Amniotic stem cell (primary cell): ENCODE results near the gene RPS14.
A peak's percentile ranks its signal among the peaks of the same experiment; 100 is the strongest.
"Not testable (repeated sequence)": the region's sequence is repeated elsewhere in the genome, so short reads cannot be mapped to it uniquely, and the experiment has no call there.

Experiments
- DNase-seq: peaks from one replicate; lab custom pipeline; 2025; lab: John Stamatoyannopoulos, UW

The RPS14 gene

DNA sequence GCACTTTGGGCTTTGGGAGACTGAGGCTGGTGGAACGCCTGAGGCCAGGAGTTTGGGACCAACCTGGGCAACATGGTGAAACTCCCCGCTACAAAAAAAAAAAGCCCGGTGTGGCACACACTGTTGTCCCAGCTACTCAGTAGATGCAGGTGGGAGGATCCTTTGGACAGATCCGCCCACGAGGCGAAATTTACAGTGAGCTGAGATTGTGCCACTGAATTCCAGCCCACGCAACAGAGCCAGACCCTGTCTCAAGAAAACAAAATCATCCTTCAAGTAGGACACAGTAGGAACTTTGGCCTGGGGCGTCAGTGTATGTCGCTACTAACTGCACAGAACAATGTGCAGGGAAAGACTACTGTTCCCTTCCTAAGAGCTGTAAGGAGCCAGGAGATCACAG lies 4.8 kb downstream of the RPS14 start:
- no peak for DNase-seq

DNA sequence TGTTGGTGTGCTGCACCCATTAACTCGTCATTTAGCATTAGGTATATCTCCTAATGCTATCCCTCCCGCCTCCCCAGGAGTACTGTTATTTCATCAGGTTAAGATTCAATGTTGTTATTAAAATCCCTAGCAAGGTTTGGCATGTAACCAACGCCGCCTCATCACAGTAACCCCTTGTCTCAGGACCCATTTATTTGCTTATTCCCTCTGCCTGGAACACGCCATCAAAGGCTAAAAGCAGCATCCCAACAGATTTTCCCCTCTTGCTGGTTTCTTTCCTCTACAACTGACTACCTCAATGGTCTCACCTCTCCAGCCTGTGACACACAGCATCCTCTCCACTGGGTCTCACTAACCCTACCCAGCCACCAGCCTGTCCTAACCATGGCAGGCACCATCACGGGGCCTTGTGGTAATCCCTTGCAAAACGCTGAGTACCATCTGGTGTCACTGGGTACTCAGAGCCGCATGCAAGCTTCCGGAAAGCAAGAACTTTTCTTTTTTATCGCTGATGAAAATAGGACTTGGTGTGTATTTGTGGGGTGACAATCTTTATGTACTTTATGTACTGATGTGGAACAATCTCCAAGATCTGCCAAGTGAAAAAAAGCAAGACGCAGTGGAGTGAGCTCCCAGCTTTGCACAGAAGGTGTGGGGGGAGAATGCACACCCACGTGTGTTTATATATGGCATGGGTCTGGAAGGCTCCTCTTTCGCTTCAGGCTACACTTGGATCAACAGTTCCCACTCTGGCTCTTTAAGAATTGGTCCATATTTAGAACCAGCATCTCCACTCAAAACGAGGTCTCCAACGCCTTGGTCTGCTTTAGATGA lies 6.1 kb downstream of the RPS14 start:
- no peak for DNase-seq

DNA sequence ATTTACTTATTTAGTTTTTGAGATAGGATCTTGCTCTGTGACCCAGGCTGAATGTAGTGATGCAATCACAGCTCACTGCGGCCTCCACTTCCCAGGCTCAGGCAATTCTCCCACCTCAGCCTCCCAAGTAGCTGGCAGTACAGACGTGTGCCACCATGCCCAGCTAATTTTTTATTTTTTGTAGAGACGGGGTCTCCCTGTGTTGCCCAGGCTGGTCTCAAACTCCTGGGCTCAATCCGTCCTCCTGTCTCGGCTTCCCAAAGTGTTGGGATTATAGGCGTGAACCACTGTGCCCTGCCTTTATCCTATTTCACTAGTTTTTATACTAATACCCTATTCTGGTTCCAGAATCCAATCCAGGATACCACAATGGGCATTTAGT lies 6.8 kb downstream of the RPS14 start:
- DNase-seq, result no peak

DNA sequence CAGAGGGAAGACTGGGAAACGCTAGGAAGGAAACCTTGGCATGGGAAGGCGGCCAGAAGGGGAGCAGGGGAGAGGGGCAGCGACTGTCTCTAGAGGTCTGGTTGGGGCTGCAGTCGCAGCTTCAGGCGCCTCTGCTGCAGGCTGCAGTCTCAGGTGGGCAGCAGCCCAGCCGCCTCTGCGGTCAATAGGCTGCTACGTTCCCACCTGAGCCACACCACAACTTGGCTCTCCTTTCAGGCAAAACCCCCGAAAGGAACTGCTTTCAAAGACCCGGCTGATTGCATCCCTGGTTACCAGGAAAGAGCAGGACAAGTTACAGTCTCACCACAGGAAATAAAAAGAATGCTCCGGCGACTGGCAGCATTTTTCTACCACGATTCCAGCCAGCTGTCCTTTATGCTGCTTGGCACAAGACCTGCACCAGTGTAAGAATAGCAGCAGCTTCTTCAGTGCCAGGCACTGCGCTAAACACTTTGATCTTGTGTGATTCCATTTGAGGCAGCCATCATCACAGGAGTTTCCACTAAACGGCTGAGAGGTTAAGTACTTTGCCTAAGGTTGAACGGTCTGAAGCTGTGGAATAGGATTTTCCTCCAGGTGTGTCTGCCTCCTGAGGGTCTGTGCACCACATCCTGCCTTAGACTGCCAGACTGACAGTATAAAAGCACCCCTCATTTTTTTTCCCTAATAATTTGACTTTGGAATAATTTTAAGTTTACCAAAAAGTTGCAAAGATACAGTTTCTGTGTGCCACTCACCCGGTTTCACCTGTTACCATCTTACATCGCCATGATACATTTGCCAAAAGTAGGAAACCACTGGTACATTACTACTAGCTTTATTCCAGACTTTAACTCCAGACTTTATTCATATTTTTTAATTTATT lies 7.5 kb downstream of the RPS14 start:
- DNase-seq, result no peak

DNA sequence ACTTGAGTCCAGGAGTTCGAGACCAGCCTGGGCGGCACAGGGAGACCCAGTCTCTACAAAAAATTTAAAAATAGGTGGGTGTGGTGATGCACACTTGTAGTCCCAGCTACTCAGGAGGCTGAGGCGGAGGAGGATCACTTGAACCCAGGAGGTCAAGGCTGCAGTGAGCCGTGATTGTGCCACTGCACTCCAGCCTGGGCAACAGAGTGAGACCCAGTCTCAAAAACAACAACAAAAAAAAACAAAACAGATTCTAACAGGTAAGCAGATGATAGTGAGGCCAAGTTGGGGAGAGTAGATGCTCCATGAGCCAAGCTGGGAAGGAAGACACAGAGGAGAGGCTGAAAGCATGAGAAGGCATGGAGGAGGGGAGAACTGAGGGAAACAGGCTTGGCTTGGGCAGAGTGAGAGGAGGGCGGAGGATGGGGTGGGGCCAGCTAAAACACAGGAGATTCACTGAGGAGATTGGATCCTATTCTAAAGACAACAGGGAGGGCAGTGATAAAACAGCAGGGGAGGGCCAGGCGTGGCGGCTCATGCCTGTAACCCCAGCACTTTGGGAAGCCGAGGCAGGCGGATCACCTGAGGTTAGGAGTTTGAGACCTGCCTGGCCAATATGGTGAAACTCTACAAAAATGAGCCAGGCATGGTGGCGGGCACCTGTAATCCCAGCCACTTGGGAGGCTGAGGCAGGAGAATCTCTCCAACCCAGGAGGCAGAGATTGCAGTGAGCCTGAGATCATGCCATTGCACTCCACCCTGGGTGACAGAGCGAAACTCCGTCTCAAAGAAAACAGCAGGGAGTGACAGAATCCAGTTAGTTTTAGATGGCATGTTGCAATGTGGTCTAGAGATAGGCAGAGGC lies 8.4 kb downstream of the RPS14 start:
- DNase-seq, result no peak

DNA sequence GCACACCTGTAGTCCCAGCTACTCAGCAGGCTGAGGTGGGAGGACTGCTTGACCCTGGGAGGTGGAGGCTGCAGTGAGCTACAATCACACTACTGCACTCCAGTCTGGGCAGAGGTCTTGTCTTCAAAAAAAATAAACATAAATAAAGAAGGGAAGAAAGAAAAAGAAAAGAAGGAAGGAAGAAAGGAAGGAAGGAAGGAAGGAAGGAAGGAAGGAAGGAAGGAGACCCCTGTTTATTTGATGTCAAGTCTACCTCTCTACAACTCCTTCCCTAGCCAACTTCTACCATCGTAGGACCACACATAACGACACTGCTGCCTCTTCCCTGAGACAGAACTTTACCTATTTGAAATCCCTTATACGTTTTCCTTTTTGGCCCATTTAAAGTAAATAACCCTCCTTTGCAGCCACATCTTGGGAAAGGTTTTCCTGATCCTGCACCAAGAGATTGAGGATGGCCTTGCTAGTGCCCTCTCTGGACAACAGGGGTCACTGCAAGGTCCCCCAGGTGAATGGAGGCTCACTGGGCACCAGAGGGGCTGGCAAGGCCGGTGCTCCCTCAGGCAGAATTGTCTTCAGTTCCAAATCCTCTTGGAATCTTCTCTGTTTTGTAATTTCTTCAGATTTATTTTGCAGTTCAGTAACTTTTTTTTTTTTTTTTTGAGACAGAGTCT lies 10.5 kb downstream of the RPS14 start:
- no peak for DNase-seq

DNA sequence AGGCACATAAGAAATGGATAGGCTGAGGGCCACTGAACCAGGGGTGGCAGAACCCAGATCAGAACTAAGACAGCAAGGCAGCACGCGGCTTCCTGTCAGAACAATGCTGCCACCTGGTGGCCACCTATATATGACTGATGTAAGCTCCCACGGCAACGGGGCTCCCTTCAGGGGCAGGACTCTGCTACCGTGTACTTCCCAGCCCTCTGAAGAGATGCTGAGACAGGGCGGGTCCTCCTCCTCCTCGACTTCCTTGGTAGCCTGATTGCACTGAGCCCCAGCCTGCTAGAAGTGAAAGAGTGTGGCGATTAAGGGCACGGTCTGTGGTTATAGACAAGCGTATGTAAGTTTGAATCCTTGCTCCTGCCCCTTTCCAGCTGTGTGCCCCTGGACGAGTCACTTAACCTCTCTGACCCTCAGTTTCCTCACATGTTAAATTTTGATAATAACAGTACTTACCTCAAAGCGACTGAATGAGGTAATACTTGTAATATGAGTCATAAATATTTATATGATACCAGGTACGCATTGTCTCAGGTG lies 13.3 kb downstream of the RPS14 start:
- DNase-seq, result peak; percentile 81

DNA sequence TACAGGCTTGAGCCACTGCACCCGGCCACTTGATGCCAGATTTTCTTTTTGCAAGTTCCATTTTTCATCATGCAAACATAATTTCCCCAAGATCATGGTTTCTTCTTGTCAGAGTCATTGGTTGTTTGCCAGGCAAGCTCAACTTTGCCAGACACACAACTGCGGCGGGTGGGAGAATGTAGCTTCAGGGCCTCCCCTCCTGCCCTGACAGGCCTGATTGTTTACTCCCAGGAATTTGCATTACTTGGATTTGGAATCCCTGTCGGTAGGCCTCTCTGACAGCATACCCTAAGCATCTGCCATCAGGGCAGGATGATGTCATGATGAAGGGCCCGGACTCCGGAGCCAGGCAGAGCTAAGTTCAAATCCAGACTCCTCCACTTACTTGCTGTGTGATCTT lies 15.1 kb downstream of the RPS14 start:
- peak; percentile 53 for DNase-seq

DNA sequence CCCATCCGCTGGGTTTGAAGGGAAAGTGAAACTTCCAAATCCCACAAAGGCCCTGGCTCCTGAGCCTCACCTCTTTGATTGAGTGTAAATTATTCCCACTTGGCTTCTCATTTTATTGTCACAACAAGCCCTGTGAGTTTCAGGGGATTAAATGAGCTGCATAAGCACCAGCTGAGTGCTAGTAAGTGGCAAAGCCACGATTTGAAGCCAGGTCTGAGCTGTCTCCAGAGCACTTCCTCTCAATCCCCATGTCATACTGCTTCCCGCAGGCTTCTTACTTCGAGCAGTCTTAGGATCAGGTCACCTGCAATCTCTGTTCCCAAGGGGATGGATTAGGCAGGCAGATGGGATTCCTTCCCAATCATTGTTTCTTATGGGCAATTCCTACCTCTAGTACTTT lies 18.0 kb downstream of the RPS14 start:
- no peak for DNase-seq

DNA sequence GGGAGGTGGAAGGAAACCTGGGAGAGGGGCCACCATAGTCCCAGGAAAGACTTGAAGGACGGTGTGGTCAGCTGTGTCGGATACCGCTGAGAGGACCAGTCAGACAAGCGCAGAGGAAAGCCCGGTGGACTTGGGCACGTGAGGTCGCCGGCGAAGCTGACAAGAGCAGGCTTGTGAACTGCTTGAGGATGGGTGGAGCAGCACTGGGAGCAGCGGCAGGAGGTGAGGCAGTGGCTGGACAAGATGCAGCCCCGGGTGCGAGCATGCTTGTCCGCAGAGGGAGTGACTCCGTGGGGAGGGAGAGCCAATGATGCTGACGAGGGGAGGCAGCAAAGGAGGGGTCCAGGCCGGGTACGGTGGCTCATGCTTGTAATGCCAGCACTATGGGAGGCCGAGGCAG lies 18.5 kb downstream of the RPS14 start:
- DNase-seq, result no peak

DNA sequence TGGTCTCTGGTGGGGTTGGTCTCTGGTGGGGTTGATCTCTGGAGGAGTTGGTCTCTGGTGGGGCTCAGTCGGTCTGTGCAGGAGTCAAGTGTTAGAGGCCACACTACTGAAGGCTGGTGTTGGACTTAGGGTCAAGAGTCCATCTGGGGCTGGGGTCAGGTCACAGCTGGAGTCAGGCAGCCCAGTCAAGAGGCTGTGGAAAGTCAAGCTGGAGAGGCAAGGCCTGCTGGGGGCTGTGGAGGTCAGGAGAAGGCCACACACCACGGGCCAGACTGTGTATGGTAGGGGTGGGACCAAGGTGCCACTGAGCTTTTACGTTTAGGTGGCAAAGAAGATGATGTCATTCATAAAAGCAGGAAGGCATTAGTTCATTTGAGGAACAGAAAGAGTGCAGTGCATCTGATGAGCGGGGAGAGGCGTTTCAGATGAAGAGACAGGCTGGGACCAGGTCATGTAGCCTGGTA lies 20.1 kb downstream of the RPS14 start:
- no peak for DNase-seq

DNA sequence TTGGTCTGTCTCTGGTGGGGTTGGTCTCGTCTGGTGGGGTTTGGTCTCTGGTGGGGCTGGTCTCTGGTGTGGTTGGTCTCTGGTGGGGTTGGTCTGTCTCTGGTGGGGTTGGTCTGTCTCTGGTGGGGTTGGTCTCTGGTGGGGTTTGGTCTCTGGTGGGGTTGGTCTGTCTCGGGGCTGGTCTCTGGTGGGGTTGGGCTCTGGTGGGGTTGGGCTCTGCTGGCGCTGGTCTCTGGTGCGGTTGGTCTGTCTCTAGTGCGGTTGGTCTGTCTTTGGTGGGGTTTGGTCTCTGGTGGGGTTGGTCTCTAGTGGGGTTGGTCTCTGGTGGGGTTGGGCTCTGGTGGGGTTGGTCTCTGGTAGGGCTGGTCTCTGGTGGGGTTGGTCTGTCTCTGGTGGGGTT lies 20.6 kb downstream of the RPS14 start:
- DNase-seq, result no peak

DNA sequence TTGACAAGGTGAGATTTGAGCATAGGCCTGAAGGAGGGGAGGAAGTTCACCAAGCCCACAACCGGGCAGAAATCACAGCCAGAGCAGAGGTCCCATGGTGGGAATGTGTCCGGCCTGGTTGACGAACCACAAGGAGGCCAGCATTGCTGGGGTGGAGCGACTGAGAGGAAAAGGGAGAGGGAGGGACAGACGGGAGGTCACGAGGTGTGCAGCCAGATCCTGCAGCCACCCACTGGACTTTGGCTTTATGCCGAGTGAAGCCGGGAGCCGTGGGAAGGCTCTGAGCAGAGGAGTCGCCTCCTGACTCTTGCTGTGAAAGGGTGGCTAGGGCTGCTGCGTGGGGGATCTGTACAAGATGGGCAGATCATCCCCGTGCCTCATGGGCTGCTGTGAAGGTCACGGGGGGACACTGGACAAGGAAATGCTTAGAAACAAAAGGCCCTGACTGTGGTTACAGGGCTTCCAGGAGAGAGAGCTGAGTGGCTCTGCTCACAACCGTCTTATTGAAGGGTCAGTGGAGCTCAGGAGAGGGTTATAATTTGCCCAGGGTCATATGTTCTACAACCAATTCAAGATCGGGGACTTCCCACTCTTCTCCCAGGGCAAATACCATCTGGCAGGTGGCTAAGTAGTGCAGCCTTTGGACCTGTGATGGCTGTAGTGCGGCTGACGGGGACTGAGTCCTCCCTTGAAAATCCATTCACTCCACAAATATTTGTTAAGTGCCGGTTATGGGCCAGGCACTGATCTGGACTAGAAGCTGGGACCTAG lies 21.2 kb downstream of the RPS14 start:
- DNase-seq, result no peak

DNA sequence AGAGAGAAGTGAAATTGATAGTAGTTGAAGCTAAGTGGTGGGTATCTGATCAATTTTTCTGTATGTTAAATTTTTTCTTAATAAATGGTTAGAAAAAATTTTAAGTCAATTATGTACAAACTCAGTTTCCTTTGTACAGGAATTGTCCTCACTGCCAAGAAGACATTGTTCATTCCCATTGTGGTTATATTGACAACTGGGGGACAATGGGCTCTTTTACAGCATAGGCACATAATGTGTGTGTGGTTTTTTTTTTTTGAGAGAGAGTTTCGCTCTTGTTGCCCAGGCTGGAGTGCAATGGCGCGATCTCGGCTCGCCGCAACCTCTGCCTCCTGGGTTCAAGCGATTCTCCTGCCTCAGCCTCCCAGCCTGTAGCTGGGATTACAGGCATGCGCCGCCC lies 23.4 kb downstream of the RPS14 start:
- not testable (repeated sequence) for DNase-seq

DNA sequence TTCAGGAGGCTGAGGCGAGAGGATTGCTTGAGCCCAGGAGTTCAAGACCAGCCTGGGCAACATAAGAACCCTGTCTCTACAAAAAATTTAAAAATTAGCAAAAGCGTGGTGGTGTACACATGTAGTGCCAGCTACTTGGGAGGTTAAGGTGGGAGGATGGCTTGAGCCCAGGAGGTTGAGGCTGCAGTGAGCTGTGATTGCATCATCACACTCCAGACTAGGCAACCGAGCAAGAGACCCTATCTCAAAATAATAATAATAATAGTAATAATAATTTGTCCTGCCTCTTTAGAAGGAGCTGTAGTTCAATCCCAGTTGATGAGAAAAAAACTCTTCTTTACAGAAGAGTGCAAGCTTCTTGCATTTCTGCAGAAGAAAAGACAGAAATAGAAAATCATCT lies 26.8 kb downstream of the RPS14 start:
- no peak for DNase-seq

DNA sequence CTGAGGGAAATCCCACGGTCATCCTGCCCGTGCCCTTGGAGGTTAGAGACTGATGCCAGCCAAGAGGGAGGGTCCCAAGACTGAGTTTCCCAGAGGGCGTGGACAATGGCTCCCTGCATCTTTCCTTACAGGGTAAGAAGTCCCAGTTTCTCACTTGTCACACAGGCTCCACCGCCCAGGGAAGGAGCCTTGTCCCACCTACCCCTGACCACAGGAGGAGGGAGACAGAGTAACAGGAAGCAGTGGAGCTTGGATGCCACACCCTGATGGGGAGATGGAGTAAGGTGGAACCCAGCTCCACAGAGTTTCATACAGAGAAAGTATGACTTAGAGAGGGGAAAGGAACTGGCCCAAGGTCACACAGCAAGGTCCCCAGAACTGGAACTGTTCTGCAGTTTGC lies 27.5 kb downstream of the RPS14 start:
- no peak for DNase-seq

DNA sequence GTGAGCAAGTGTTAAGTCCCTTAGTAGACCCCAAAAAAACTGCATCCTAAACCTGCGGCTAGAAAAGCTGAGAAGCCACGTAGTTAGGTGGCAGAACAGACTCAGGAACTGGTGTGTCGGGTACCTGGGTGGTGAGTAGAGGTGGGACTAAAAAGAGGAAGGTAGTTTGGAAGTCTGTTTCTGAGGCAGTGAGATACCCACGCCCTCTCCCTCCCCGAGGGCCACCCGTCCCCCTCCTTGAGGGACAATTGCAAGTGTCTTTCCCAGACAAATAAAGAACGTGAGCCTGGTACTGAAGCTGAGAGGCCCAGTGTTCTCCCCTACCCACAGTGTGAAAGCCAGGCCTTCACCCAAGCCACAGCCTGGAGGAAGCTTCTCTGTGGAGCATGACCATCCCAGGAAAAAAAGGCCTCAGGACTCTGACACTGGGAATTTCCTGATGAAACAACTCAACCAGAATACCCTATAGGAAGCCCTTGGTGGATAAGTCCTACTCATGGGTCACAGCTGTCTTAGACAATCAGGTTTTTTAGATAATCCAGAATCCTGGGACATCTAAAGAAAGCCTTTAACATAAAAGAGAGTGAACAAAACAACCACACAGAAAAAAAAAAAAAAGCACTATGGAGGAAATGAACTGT lies 29.8 kb downstream of the RPS14 start:
- DNase-seq, result no peak

DNA sequence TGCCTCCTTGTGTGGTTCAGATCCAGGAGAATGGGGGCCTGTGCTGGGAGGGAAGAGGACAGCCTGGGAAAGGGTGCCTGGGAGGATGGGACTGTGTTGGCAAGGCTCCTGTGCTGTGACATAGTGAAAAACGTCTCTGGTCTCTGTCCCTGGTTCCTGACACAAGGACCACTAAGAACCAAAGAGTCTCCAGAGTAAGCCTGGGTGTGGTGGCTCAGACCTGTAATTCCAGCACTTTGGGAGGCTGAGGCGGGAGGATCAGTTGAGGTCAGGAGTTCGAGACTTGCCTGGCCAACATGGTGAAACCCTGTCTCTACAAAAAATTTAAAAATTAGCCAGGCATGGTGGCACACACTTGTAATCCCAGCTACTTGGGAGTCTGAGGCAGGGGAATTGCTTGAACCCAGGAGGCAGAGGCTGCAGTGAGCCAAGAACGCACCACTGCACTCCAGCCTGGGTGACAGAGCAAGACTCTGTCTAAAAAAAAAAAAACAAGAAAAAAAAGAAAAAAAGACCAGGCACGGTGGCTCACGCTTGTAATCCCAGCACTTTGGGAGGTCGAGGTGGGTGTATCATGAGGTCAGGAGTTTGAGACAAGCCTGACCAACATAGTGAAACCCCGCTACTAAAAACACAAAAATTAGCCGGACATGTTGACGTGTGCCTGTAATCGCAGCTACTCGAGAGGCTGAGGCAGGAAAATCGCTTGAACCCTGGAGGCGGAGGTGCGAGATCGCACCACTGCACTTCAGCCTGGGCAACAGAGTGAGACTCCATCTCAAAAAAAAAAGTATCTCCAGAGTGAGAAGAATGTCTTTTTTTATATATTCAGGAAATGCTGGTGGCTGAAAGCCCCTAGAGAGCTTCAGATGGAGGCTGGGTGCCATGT lies 35.4 kb downstream of the RPS14 start:
- DNase-seq, result not testable (repeated sequence)
